ENCODE data around the gene CAMK2A.
"Not testable (repeated sequence)": the region's sequence is repeated elsewhere in the genome, so short reads cannot be mapped to it uniquely, and the experiment has no call there.

CAMK2A gene

DNA sequence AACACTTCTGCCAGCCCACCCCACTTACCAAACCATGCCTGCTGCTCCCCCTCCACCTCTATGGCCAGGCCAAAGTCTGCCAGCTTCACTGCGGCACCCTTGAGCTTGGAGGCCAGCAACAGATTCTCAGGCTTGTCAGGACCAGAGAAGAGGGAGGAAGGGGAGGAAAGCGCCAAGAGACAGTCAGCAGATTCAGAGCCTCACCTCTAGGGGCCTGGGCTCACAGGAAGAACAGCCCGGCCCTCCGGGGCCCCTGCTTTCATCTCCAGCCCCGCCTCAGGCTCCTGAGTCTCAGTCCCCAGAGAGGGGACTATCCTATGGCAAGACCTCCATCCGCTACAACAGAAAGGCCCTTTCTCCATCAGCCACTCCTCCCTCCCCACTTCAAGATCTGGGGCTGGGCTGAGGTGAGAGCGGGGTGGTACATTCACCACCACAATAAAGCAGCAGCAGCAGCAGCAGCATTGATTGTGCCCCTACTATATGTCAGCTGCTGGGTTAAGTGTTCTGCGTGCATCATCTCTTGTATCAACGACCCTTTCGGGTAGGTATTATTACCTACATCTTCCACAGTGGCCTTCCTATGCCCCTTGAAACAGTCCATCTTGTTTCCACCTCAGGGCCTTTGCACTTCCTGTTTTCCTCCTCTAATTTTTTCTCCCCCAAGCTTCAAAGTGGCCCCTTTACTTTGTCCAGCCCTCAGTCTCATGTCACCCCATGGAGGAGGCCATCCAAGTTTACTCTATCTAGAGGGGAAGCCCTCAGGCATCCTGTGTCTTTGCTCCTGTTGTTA lies 36.0 kb downstream of the CAMK2A start:
- no peak for DNase-seq

- no peak for DNase-seq
Observed at GRCh38 chr5:150252489-150252888, 37.1 kb downstream of the CAMK2A start.

DNA sequence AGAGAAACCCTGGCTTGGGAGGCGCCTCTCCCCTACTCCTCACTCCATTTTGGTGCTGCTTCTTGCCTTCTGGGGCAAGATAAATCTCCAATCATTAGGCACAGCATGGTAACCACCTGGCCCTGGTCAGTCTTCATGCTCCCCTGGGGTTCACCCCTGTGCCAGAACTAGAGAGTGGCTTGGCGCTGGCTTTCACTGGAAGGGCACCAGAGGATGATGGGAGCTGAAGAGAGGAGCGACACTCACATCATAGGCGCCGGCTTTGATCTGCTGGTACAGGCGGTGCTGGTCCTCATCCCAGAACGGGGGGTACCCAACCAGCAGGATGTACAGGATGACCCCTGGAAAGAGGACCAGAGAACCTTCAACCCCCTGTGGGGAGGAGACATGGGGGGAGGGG lies 38.1 kb downstream of the CAMK2A start:
- DNase-seq = no peak

DNA sequence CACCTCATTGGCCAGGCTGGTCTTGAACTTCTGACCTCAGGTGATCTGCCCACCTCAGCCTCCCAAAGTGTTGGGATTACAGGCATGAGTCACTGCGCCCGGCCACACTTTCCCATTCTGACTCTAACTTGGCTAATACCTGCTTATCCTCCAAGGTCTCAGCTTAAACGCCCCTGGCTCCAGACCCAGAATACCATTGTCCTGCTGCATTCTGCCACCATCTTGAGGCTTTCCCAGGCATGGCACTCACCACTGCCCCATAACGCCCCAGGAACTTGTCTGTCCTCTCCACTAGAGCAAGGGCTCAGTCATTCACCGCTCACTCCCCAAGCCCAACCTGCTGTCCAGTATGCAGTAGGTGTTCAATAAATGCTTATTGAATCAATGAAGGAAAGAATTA lies 39.8 kb downstream of the CAMK2A start:
- DNase-seq = no peak

- DNase-seq = no peak
Observed at GRCh38 chr5:150248946-150249345, 40.6 kb downstream of the CAMK2A start.

GRCh38 chr5:150248493-150248892 lies 41.1 kb downstream of the CAMK2A start:
- not testable (repeated sequence) for DNase-seq

- DNase-seq = no peak
Observed at GRCh38 chr5:150247726-150248125, 41.8 kb downstream of the CAMK2A start.

DNA sequence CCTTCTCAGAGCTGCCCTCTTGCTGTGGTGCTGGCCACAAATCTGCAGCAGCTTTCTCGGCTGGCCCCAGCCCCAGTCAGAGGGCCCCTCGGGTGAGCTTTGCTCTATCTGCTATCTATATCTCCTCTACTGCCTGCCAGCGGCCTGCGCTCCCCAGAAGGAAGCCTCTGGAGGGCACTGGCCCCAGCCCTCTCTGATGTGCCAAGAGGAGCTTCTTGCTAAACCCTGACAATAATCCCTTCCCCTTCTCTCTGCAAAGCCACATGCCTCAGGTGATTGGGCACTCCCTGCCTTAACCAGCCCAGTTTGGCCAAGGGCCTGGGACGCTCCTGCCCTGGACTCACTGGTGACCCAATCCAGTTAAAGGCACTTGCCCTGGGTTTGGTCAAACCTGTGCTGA lies 42.7 kb downstream of the CAMK2A start:
- no peak for DNase-seq

- DNase-seq = no peak
Observed at GRCh38 chr5:150246429-150246828, 43.1 kb downstream of the CAMK2A start.

DNA sequence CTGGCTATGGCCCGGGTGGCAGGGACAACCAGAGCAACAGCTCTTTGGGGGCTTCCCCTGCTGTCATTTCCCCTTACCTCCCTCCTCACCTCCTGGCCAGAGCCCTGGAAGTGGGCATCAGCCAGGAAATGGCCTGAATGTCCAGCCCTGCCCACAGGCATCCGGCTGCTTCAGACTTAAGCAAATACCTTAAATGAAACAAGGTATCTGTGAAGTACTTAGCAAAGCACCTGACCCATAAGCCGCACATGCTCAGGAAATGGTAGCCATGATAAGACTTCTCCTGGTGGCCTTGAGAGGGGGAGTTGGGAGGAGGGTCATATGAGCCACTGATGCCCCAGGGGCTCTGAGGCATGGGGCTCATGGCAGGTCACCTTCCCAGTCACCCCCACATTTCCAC lies 43.8 kb downstream of the CAMK2A start:
- no peak for DNase-seq

DNA sequence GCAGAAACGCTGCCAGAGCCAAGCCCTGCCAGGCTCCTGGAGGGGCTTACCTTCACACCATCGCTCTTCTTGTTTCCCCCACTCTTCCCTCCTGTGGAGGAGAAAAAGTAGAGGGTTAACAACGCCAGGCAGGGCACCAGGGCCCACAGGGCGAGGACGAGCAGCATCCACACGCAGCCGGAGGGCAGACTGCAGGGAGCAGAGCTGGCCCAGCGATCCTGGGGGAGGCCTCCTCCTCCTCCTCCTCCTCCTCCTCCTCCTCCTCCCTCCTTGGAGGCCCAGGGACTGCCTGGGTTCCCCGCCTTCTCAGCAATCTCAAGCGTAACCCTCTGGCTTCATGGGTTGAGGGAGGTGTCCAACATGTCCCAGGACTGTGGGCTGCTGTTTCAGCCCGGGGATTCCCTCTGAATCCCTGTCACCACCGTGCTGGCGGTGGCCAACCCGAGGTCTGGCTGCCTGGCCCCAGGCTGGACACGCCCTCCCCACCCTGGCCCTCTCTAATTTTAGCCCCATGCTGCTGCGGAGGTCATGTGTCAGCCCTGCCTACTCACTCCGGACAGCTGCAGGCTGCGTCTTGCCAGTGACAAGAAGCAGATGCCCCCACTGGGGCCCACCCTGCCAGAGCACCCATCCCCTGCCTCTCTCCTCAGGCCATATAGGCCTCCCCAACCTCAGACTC lies 44.3 kb downstream of the CAMK2A start:
- no peak for DNase-seq

GRCh38 chr5:150244209-150244608 lies 45.4 kb downstream of the CAMK2A start:
- DNase-seq = no peak

GRCh38 chr5:150243590-150243989 lies 46.0 kb downstream of the CAMK2A start:
- DNase-seq = no peak

DNA sequence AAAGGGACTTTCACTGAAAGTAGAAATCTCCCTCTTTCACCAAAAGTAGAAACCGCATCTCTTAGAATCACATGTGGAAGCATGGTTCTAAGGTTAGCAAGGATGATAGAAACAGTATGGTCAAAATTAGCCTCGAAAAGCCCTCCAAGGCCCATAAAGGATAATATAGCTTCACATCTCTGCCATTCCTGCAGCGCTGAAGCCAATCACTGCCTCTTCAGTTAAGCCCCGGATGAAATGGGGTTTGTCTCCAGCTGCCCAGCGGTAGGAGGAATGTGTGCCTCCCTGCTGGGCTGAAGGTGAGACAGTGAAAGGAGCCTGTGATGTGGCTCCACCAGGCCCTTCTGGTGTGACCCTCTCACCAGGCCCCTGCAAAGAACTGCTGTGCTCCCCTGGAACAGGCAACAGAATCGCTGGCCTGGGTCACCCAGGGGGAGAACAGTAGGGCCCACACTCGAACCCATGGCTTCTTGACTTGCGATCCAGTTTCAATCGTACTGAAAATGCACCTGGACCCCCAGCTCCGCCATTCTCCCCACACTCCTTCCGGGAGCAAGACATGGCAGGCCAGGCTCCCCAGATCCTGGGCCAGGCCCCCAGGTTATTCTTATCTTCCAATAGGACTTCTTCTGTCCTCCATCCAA lies 47.2 kb downstream of the CAMK2A start:
- DNase-seq = no peak

GRCh38 chr5:150241298-150242160 lies 48.0 kb downstream of the CAMK2A start:
- DNase-seq = no peak

DNA sequence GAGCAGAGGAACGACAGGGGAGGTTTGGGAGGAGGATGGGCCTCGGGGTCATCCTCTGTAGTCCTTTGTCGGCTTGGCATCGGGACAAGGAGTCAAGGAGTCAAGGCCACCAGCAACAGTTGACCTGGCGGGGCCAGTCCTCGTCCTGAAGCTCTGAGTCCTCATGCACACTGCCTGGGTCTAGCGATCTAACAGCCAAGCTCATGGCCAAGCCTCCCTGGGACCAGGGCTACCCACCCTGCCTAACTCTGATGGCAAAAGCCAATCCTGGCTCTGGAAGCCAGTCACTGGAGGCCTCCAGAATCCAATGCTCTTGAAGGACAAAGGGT lies 49.8 kb downstream of the CAMK2A start:
- DNase-seq = no peak

DNA sequence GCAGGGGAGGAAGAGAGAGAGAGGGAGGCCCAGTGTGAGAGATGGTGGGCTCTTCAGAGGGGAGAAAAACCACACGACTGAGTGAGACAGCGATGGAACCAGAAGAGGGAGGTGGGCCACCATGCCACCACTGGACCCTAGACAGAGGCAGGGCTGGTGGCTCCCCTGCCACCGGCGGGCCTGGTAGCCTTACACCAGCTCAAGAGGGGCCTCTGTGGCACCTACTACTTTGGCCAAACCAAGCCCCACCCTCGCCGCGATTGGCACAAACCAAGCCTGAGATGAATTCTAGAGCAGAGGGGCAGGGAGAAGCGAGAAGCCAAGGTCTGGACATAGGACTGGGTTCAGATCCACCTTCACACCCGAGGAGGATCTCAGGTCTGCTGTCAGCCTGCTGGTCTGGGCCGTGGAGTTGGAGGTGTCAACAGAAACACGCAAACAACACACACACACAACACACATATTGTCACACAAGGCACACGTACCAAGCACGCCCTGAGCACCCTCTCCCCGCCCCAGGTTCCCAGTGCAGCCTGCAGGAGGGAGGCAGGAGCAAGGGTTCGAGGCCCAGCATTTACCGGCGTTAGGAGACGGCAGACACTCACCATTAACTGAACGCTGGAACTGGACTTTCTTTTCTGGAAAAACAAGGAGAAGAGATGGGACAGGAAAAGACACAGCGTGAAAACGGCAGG lies 50.3 kb downstream of the CAMK2A start:
- DNase-seq = no peak

- no peak for DNase-seq
Observed at GRCh38 chr5:150238646-150239045, 50.9 kb downstream of the CAMK2A start.

GRCh38 chr5:150236981-150237754 lies 52.4 kb downstream of the CAMK2A start:
- DNase-seq = no peak

- DNase-seq = no peak
Observed at GRCh38 chr5:150236313-150236712, 53.3 kb downstream of the CAMK2A start.

GRCh38 chr5:150235500-150235854 lies 54.1 kb downstream of the CAMK2A start:
- DNase-seq = no peak
